HepG2 (cell line): ENCODE measurements around the gene MT1G. TPM values are rescaled to one million over a fixed set of nuclear protein-coding genes. Genes with fewer than 3 reads are reported as not detected.

Source experiments
- ATAC-seq: fragments of 200-7000 bp; cut with Tn5 transposase; 3 replicates; pipeline ENCODE4 v1.9.1; 2020; ENCODE audit warnings: mild to moderate bottlenecking, moderate library complexity
- BruUV-seq: library from RNA; stranded (reverse); fragments of 400-500 nt; replicated peaks from 2 replicates; lab custom pipeline; 2021; lab: Mats Ljungman, UMichigan
- CTCF ChIA-PET: fragments of 300-600 bp; formaldehyde crosslinking; extraction: SDS; loops from one replicate; lab custom pipeline; 2021; ENCODE audit warnings: low total read pairs, inconsistent platforms, low intra/inter-chr PET ratio; lab: Yijun Ruan, JAX
- POLR2A ChIA-PET: fragments of 350-600 bp; sonication (Branson Sonifier 250); formaldehyde crosslinking; loops from one replicate; lab custom pipeline; 2020; ENCODE audit warnings: antibody characterized with exemption, inconsistent platforms; lab: Yijun Ruan, JAX
- DNase-seq: peaks from one replicate; pipeline ENCODE4 v3.0.0-alpha.2; 2015; ENCODE audit warnings: low spot score
- FAIRE-seq: peaks from 3 replicates; lab custom pipeline; 2011; peaks lifted over from hg19 to GRCh38; lab: Jason Lieb, UNC
- H2AFZ ChIP-seq: one replicate; pipeline ENCODE4 v1.6.1; 2011; ENCODE audit warnings: low read length, inconsistent platforms
- H3K27ac ChIP-seq: fragments of 300-600 bp; 3 replicates; pipeline ENCODE4 v1.8.0; 2011; ENCODE audit warnings: mixed run types, mild to moderate bottlenecking, mixed read lengths, low read length, inconsistent platforms; ENCODE audit not compliant: insufficient read depth; ENCODE audit errors: extremely low read length
- H3K27me3 ChIP-seq, 2 experiments: fragments of 200-600 bp in 1 of 2; 2 replicates in 1 of 2; 3 replicates in 1 of 2; pipeline versions ENCODE4 v1.6.0 to v1.8.0; 2011; ENCODE audit warnings: low read length in 2 of 2, mild to moderate bottlenecking in 2 of 2, moderate library complexity in 2 of 2, inconsistent platforms in 1 of 2; ENCODE audit not compliant: insufficient read depth in 2 of 2, control insufficient read depth in 1 of 2
- H3K36me3 ChIP-seq, 2 experiments: fragments of 200-600 bp in 1 of 2; replicated peaks in 1 of 2; 2 replicates in 1 of 2; 3 replicates in 1 of 2; pipeline versions ENCODE4 v1.5.1 to v1.8.0; 2011; ENCODE audit warnings: low read length in 2 of 2, inconsistent platforms in 1 of 2; ENCODE audit not compliant: insufficient read depth in 2 of 2, control insufficient read depth in 1 of 2
- H3K4me1 ChIP-seq: 2 replicates; pipeline ENCODE4 v1.5.1; 2012; ENCODE audit warnings: low read length, inconsistent platforms; ENCODE audit not compliant: insufficient read depth
- H3K4me2 ChIP-seq: 2 replicates; pipeline ENCODE4 v1.6.0; 2011; ENCODE audit warnings: low read depth, low read length, inconsistent platforms
- H3K4me3 ChIP-seq, 3 experiments: fragments of 200-600 bp in 1 of 3; sonication (generic), shearing (Covaris generic) in 1 of 3; replicated peaks in 1 of 3; 2 replicates each; pipeline ENCODE4 v1.5.1; 2011 to 2016; ENCODE audit warnings: low read length in 3 of 3, inconsistent platforms in 2 of 3, low read depth in 2 of 3, mild to moderate bottlenecking in 2 of 3, control low read depth in 1 of 3, mixed read lengths in 1 of 3; ENCODE audit not compliant: insufficient read depth in 1 of 3
- H3K79me2 ChIP-seq: one replicate; pipeline ENCODE4 v1.6.1; 2011; ENCODE audit warnings: low read length, inconsistent platforms; ENCODE audit not compliant: insufficient read depth
- H3K9ac ChIP-seq: 2 replicates; pipeline ENCODE4 v1.6.0; 2011; ENCODE audit warnings: mild to moderate bottlenecking, low read depth, low read length, inconsistent platforms; ENCODE audit not compliant: insufficient read depth
- H3K9me3 ChIP-seq: 2 replicates; pipeline ENCODE4 v1.5.1; 2012; ENCODE audit warnings: mild to moderate bottlenecking, low read length
- H4K20me1 ChIP-seq: 2 replicates; pipeline ENCODE4 v1.6.0; 2011; ENCODE audit warnings: inconsistent platforms, mild to moderate bottlenecking, low read length, moderate library complexity; ENCODE audit not compliant: insufficient read depth
- DMAP1 ChIP-seq: IDR thresholded peaks from 2 replicates; pipeline ENCODE4 v1.6.1; 2016
- ELF1 ChIP-seq: sonication (generic); formaldehyde crosslinking; IDR thresholded peaks from 2 replicates; pipeline ENCODE4 v1.4.0; 2020; ENCODE audit warnings: missing genetic modification reagents
- HNRNPLL ChIP-seq: fragments of 200-400 bp; formaldehyde crosslinking; IDR thresholded peaks from 2 replicates; pipeline ENCODE4 v1.6.1; 2017; ENCODE audit warnings: mild to moderate bottlenecking, low read depth, low read length; ENCODE audit not compliant: poor library complexity, severe bottlenecking
- KDM6A ChIP-seq: IDR thresholded peaks from 2 replicates; pipeline ENCODE4 v1.6.1; 2016; ENCODE audit warnings: low read depth
- PHF21A ChIP-seq: sonication (generic); formaldehyde crosslinking; IDR thresholded peaks from 2 replicates; pipeline ENCODE4 v1.5.0; 2020; ENCODE audit warnings: mild to moderate bottlenecking, missing genetic modification reagents
- TERF1 ChIP-seq: sonication (generic); formaldehyde crosslinking; IDR thresholded peaks from 2 replicates; pipeline ENCODE4 v1.8.0; 2022; ENCODE audit warnings: mild to moderate bottlenecking, missing genetic modification reagents, moderate library complexity
- ZNF17 ChIP-seq: sonication (generic); formaldehyde crosslinking; IDR thresholded peaks from 2 replicates; pipeline ENCODE4 v1.5.0; 2020; ENCODE audit warnings: mild to moderate bottlenecking, missing genetic modification reagents
- ZNF678 ChIP-seq: sonication (generic); formaldehyde crosslinking; IDR thresholded peaks from 2 replicates; pipeline ENCODE4 v1.4.0; 2020; ENCODE audit warnings: mild to moderate bottlenecking, missing genetic modification reagents
- WGBS: methylation state at CpG from one replicate; pipeline ENCODE4 v1.1.6; 2017; ENCODE audit warnings: low lambda C conversion rate; 5-methylcytosine and 5-hydroxymethylcytosine counted together
- in situ Hi-C: cut with HindIII; loops from 2 replicates; pipeline ENCODE4 v1.10.0; 2017; ENCODE audit warnings: low pct_unique_long_range_greater_than_20kb; ENCODE audit not compliant: extremely low pct_ligation_motif_present
- intact Hi-C: fragments of 100-400 bp; cut with micrococcal nuclease; formaldehyde crosslinking; loops from one replicate; pipeline ENCODE4 v1.10.0; 2022; ENCODE audit not compliant: unreplicated experiment
- polyA plus RNA-seq, 8 experiments: library from polyadenylated mRNA; depleted of rRNA in 3 of 8; stranded (reverse) in 7 of 8; unstranded in 1 of 8; fragments of >200 nt; fragmentation: Illumina TruSeq in 4 of 8; extraction: Trizol in 4 of 8; gene quantifications; 2 replicates each; pipeline versions ENCODE4 v1.2.1 to v1.2.3, GENCODE V29; 2011 to 2016; ENCODE audit warnings: low read depth in 4 of 8, missing spikeins in 1 of 8, mixed read lengths in 1 of 8; ENCODE audit not compliant: insufficient read depth in 1 of 8
- total RNA-seq, 5 experiments: library from RNA; depleted of rRNA; stranded (reverse); fragments of >200 nt; fragmentation: Illumina TruSeq; extraction: Trizol; gene quantifications; 2 replicates each; pipeline ENCODE4 v1.2.3, GENCODE V29; 2016; ENCODE audit warnings: low read depth in 1 of 5
- TF ChIP-seq, protein P1 (sequence below): sonication (generic); formaldehyde crosslinking; IDR thresholded peaks from 2 replicates; pipeline ENCODE4 v1.8.0; 2022; ENCODE audit warnings: missing genetic modification reagents, mild to moderate bottlenecking, moderate library complexity, borderline replicate concordance
- TF ChIP-seq, protein P2 (sequence below): sonication (generic); formaldehyde crosslinking; IDR thresholded peaks from 2 replicates; pipeline ENCODE4 v1.5.1; 2020; ENCODE audit warnings: missing genetic modification reagents, mild to moderate bottlenecking, borderline replicate concordance

The MT1G gene
- total and polyA plus RNA-seq, 2 of the 13 experiments (the other 11 are each of a cell fraction or from before 2014, with no cell fraction given): 3.6 to 377 TPM

DNA sequence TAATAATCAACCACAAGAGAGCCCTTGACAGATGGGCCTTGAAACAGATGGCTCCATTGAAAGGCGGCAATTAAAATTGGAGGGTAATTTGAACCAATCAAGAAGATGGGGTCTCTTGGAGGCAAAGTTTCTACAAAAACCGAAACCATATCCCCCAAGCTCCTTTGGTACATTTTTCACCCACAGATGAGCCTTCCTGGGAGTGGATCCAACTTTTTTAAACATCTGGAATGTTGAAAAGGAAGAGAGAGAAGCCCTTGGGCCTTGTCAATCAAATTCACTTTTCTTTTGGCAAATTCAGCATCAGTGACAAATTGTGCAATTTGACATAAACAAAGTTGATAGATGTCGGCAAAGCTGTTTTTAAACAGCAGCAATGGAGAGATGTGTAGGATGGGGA, 48.9 kb upstream of the MT1G start:
- 34% methylated on average over 3 of the region's 3 CpGs for WGBS
- H3K9me3 ChIP-seq: no peaks in the 10 kb centered on the region
- H3K4me3 ChIP-seq: no peak overlapping the region
- BruUV-seq: no TSS peak
- H3K27ac ChIP-seq: no peak overlapping the region
- intact Hi-C loops (no loop called here), in situ Hi-C loops (no loop called here)
- no peak for ATAC-seq
- H3K36me3 ChIP-seq: no peaks in the 10 kb centered on the region
- H3K4me2 ChIP-seq: no peak overlapping the region
- H3K79me2 ChIP-seq: no peaks in the 10 kb centered on the region
- no peaks in the 10 kb centered on the region for H3K4me1 ChIP-seq
- H2AFZ ChIP-seq: no peak overlapping the region
- FAIRE-seq: no peak
- TF ChIP-seq ZNF17 (CRISPR knock-in tag): no peak
- TF ChIP-seq, protein P1, sequence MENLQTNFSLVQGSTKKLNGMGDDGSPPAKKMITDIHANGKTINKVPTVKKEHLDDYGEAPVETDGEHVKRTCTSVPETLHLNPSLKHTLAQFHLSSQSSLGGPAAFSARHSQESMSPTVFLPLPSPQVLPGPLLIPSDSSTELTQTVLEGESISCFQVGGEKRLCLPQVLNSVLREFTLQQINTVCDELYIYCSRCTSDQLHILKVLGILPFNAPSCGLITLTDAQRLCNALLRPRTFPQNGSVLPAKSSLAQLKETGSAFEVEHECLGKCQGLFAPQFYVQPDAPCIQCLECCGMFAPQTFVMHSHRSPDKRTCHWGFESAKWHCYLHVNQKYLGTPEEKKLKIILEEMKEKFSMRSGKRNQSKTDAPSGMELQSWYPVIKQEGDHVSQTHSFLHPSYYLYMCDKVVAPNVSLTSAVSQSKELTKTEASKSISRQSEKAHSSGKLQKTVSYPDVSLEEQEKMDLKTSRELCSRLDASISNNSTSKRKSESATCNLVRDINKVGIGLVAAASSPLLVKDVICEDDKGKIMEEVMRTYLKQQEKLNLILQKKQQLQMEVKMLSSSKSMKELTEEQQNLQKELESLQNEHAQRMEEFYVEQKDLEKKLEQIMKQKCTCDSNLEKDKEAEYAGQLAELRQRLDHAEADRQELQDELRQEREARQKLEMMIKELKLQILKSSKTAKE: no peak
- H3K9ac ChIP-seq: no peak overlapping the region
- peaks cover 0 to 3% of the 10 kb centered on the region in 2 experiments; a peak in 1 of 5 replicates for H3K27me3 ChIP-seq
- ChIA-PET POLR2A (no interaction called here), CTCF (no interaction called here)
- no peaks in the 10 kb centered on the region for H4K20me1 ChIP-seq
- DNase-seq: no peak

DNA sequence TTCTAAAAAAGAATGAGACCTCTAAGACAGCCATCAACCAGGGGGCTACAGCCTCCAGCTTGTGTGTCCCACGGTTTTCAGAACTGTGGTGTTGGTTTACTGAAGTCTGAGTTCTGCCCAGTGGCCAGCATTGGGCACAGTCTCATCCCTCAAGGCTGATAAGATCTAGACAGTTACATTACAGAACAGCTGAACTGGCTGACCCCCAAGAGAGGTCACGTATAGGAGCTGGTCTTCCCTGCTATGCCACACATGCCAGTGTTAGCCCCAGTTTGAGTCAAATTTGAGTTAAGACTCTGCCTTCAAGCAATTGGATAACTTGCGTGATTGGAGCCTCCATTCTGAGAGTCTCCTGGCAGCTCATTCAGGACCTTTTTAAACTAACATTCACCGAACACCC, 47.3 kb upstream of the MT1G start:
- WGBS: 20% methylated on average over 4 of the region's 4 CpGs
- in situ Hi-C loops: no loop called here
- Histone ChIP-seq H3K4me1 (peaks cover 1% of the 10 kb centered on the region), H3K79me2 (no peaks in the 10 kb centered on the region), H4K20me1 (no peaks in the 10 kb centered on the region), H3K27ac (no peak overlapping the region), H3K36me3 (no peaks in the 10 kb centered on the region), H3K4me2 (no peak overlapping the region), H3K27me3 (peaks cover 0 to 4% of the 10 kb centered on the region in 2 experiments; a peak in 1 of 5 replicates), H2AFZ (no peak overlapping the region), H3K4me3 (no peak overlapping the region), H3K9me3 (no peaks in the 10 kb centered on the region), H3K9ac (no peak overlapping the region)
- ATAC-seq (no peak), DNase-seq (no peak), FAIRE-seq (no peak)
- ChIA-PET POLR2A (no interaction called here), CTCF (no interaction called here)
- TF ChIP-seq KDM6A (CRISPR knock-in tag): no peak
- TF ChIP-seq HNRNPLL: no peak
- TF ChIP-seq, protein P2, sequence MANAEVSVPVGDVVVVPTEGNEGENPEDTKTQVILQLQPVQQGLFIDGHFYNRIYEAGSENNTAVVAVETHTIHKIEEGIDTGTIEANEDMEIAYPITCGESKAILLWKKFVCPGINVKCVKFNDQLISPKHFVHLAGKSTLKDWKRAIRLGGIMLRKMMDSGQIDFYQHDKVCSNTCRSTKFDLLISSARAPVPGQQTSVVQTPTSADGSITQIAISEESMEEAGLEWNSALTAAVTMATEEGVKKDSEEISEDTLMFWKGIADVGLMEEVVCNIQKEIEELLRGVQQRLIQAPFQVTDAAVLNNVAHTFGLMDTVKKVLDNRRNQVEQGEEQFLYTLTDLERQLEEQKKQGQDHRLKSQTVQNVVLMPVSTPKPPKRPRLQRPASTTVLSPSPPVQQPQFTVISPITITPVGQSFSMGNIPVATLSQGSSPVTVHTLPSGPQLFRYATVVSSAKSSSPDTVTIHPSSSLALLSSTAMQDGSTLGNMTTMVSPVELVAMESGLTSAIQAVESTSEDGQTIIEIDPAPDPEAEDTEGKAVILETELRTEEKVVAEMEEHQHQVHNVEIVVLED (CRISPR knock-in tag): no peak
- TF ChIP-seq DMAP1 (CRISPR knock-in tag): no peak
- TF ChIP-seq ZNF678 (CRISPR knock-in tag): no peak
- no peak for TF ChIP-seq ELF1
- no peak for TF ChIP-seq TERF1 (CRISPR knock-in tag)
- no peak for TF ChIP-seq PHF21A (CRISPR knock-in tag)
- BruUV-seq: no TSS peak
- intact Hi-C loops: no loop called here
